Adrenal gland (tissue), 5 donors: ENCODE data around the gene SH2D6.

Experiments used
- CTCF ChIP-seq, 6 experiments: fragments of 450-650 bp in 4 of 6; fragments of 200-600 bp in 2 of 6; sonication (generic) in 1 of 6; IDR thresholded peaks; 1 replicate in 5 of 6; 2 replicates in 1 of 6; pipeline versions ENCODE4 v1.5.1 to v1.8.0; 2016 to 2021; ENCODE audit warnings: antibody characterized with exemption in 6 of 6, mild to moderate bottlenecking in 2 of 6, moderate library complexity in 1 of 6
- POLR2A ChIP-seq, 2 donors: fragments of 450-650 bp; IDR thresholded peaks; one replicate each; pipeline ENCODE4 v1.6.1; 2017; ENCODE audit warnings: antibody characterized with exemption in 2 of 2, mild to moderate bottlenecking in 2 of 2, moderate library complexity in 1 of 2
- donor health status: DM: no; HTN: no; CAD: no.

GRCh38 chr2:85369500-85369899, 49.0 kb upstream of the SH2D6 start:
- TF ChIP-seq CTCF (IDR thresholded peaks at IDR 0.05) (no peak), POLR2A (IDR thresholded peaks at IDR 0.05) (no peak)
